NCI-H2107 treated with DMSO at 0.1 percent for 48 hours (cell line): Measurements from ENCODE around the gene ARHGAP26.

Experiments used
- DNase-seq: peaks from one replicate; lab custom pipeline; 2025; ENCODE audit not compliant: unreplicated experiment; lab: John Stamatoyannopoulos, UW

ARHGAP26 gene

GRCh38 chr5:143249851-143250250 lies 479.7 kb downstream of the ARHGAP26 start:
- DNase-seq, result no peak

- no peak for DNase-seq
Observed at GRCh38 chr5:143251190-143251589, 481.0 kb downstream of the ARHGAP26 start.

GRCh38 chr5:143251946-143252345 lies 481.8 kb downstream of the ARHGAP26 start:
- no peak for DNase-seq

GRCh38 chr5:143254819-143255218 lies 484.6 kb downstream of the ARHGAP26 start:
- no peak for DNase-seq

GRCh38 chr5:143258559-143259253 lies 488.5 kb downstream of the ARHGAP26 start:
- no peak for DNase-seq

GRCh38 chr5:143259254-143259605 lies 489.1 kb downstream of the ARHGAP26 start:
- DNase-seq, result no peak

- DNase-seq, result no peak
Observed at GRCh38 chr5:143261748-143262392, 491.7 kb downstream of the ARHGAP26 start.

GRCh38 chr5:143262393-143263174 lies 492.4 kb downstream of the ARHGAP26 start:
- no peak for DNase-seq

GRCh38 chr5:143263272-143263810 lies 493.2 kb downstream of the ARHGAP26 start:
- DNase-seq, result no peak

GRCh38 chr5:143265995-143266394 lies 495.8 kb downstream of the ARHGAP26 start:
- DNase-seq, result no peak

GRCh38 chr5:143267186-143267585 lies 497.0 kb downstream of the ARHGAP26 start:
- DNase-seq, result no peak

- no peak for DNase-seq
Observed at GRCh38 chr5:143268388-143268787, 498.2 kb downstream of the ARHGAP26 start.

- DNase-seq, result no peak
Observed at GRCh38 chr5:143271431-143271830, 501.3 kb downstream of the ARHGAP26 start.

GRCh38 chr5:143274952-143275351 lies 504.8 kb downstream of the ARHGAP26 start:
- DNase-seq, result no peak

- DNase-seq, result no peak
Observed at GRCh38 chr5:143275512-143276363, 505.6 kb downstream of the ARHGAP26 start.

GRCh38 chr5:143277536-143277935 lies 507.4 kb downstream of the ARHGAP26 start:
- no peak for DNase-seq
